GM10266 (cell line): ENCODE measurements around the gene TESMIN.

Source experiments
- DNase-seq: peaks from one replicate; pipeline ENCODE4 v3.0.0; 2012; ENCODE audit errors: extremely low spot score
- CTCF ChIP-seq: IDR thresholded peaks from 2 replicates; pipeline ENCODE4 v1.5.1; 2012; ENCODE audit warnings: mild to moderate bottlenecking, low read depth; ENCODE audit not compliant: control insufficient read depth, insufficient read depth; ENCODE audit errors: missing control alignments

The TESMIN gene

GRCh38 chr11:68678031-68678441, 73.3 kb downstream of the TESMIN start:
- TF ChIP-seq CTCF: no peak
- DNase-seq: no peak

GRCh38 chr11:68677432-68677831, 73.9 kb downstream of the TESMIN start:
- no peak for DNase-seq
- TF ChIP-seq CTCF: no peak

- TF ChIP-seq CTCF: no peak
- no peak for DNase-seq
Observed at GRCh38 chr11:68674461-68674860, 76.9 kb downstream of the TESMIN start.

- no peak for DNase-seq
Observed at GRCh38 chr11:68673991-68674390, 77.3 kb downstream of the TESMIN start.

GRCh38 chr11:68673306-68673945, 77.9 kb downstream of the TESMIN start:
- no peak for DNase-seq
- TF ChIP-seq CTCF: no peak

More at GRCh38 chr11:68673991-68674390, 77.3 kb downstream of the TESMIN start:
- TF ChIP-seq CTCF: no peak

GRCh38 chr11:68670208-68670992, 80.9 kb downstream of the TESMIN start:
- no peak for TF ChIP-seq CTCF
- no peak for DNase-seq
